ENCODE measurements around the gene FAM222A. TPM values are rescaled to one million over a fixed set of nuclear protein-coding genes. Genes with fewer than 3 reads are reported as not detected.

FAM222A gene
- total RNA-seq, 1 experiment from 2014 or later: 5.1 TPM

- no peak for DNase-seq (ENCODE audit: low spot score)
These were observed 105.4 kb downstream of the FAM222A start for GRCh38 chr12:109818905-109819500.

Other genes with a start within 250 kb of the FAM222A start
- 38.4 and 39.9 TPM in 2 replicates for gene KCTD10, start 236.5 kb upstream of the FAM222A start, total RNA-seq (2014; rRNA removed; shearing (Covaris generic))
- gene UBE3B, start 236.2 kb upstream of the FAM222A start, total RNA-seq (2014; rRNA removed; shearing (Covaris generic)): 16.8 and 17.4 TPM in 2 replicates
- gene MMAB, start 140.3 kb upstream of the FAM222A start, total RNA-seq (2014; rRNA removed; shearing (Covaris generic)): 82.5 and 83.5 TPM in 2 replicates
- gene MVK, start 140.0 kb upstream of the FAM222A start, total RNA-seq (2014; rRNA removed; shearing (Covaris generic)): 69.0 and 69.9 TPM in 2 replicates
- 0.05 TPM in 1 of 2 replicates, not detected in the other for gene TRPV4, start 119.6 kb downstream of the FAM222A start, total RNA-seq (2014; rRNA removed; shearing (Covaris generic))
- gene GLTP, start 166.7 kb downstream of the FAM222A start, total RNA-seq (2014; rRNA removed; shearing (Covaris generic)): 23.7 and 25.7 TPM in 2 replicates
- 8.8 and 16.7 TPM in 2 replicates for gene TCHP, start 186.4 kb downstream of the FAM222A start, total RNA-seq (2014; rRNA removed; shearing (Covaris generic))

All from HT-29 (cell line).